UCSD-AML1 (cell line): ENCODE measurements around the gene PLPP2.

Experiments used
- DNase-seq: peaks from one replicate; lab custom pipeline; 2025; ENCODE audit not compliant: unreplicated experiment; lab: John Stamatoyannopoulos, UW

Gene PLPP2

GRCh38 chr19:291006-291521 lies at the start of gene PLPP2:
Gene PLPP2 (minus strand): TSS chr19:291403. CDS start chr19:291336, 67 bp downstream.
- no peak for DNase-seq

- DNase-seq, result no peak
These were observed 49.6 kb upstream of the PLPP2 start for GRCh38 chr19:340620-341385.

GRCh38 chr19:339262-339887 lies 48.2 kb upstream of the PLPP2 start:
- DNase-seq, result no peak

GRCh38 chr19:338421-338820 lies 47.2 kb upstream of the PLPP2 start:
- no peak for DNase-seq

GRCh38 chr19:336067-336614 lies 44.9 kb upstream of the PLPP2 start:
- no peak for DNase-seq

- no peak for DNase-seq
These were observed 44.4 kb upstream of the PLPP2 start for GRCh38 chr19:335486-336066.

- DNase-seq, result no peak
These were observed 43.9 kb upstream of the PLPP2 start for GRCh38 chr19:335072-335471.

- DNase-seq, result no peak
These were observed 43.3 kb upstream of the PLPP2 start for GRCh38 chr19:334296-335071.

GRCh38 chr19:330503-330902 lies 39.3 kb upstream of the PLPP2 start:
- DNase-seq, result no peak

- DNase-seq, result no peak
These were observed 38.7 kb upstream of the PLPP2 start for GRCh38 chr19:329876-330275.

GRCh38 chr19:328025-328505 lies 36.9 kb upstream of the PLPP2 start:
- DNase-seq, result no peak

- no peak for DNase-seq
These were observed 36.3 kb upstream of the PLPP2 start for GRCh38 chr19:327291-328024.

- no peak for DNase-seq
These were observed 35.7 kb upstream of the PLPP2 start for GRCh38 chr19:326871-327270.

GRCh38 chr19:325937-326565 lies 34.8 kb upstream of the PLPP2 start:
- no peak for DNase-seq

GRCh38 chr19:325173-325936 lies 34.2 kb upstream of the PLPP2 start:
- no peak for DNase-seq

GRCh38 chr19:324716-325115 lies 33.5 kb upstream of the PLPP2 start:
- DNase-seq, result no peak

- no peak for DNase-seq
These were observed 31.4 kb upstream of the PLPP2 start for GRCh38 chr19:322616-323015.

- no peak for DNase-seq
These were observed 27.2 kb upstream of the PLPP2 start for GRCh38 chr19:318509-318774.
